Uterus (tissue), 2 donors: Measurements from ENCODE around the gene PTPRM.

ENCODE experiments used
- CTCF ChIP-seq, 4 experiments: fragments of 200-600 bp in 2 of 4; fragments of 450-650 bp in 2 of 4; sonication (generic) in 2 of 4; IDR thresholded peaks; one replicate each; pipeline ENCODE4 v1.5.1; 2016 to 2019; ENCODE audit warnings: antibody characterized with exemption in 4 of 4, mild to moderate bottlenecking in 2 of 4, moderate library complexity in 1 of 4
- POLR2A ChIP-seq, 2 donors: fragments of 450-650 bp; IDR thresholded peaks; one replicate each; pipeline ENCODE4 v1.6.1; 2016; ENCODE audit warnings: antibody characterized with exemption in 2 of 2, mild to moderate bottlenecking in 1 of 2, moderate library complexity in 1 of 2

DNA sequence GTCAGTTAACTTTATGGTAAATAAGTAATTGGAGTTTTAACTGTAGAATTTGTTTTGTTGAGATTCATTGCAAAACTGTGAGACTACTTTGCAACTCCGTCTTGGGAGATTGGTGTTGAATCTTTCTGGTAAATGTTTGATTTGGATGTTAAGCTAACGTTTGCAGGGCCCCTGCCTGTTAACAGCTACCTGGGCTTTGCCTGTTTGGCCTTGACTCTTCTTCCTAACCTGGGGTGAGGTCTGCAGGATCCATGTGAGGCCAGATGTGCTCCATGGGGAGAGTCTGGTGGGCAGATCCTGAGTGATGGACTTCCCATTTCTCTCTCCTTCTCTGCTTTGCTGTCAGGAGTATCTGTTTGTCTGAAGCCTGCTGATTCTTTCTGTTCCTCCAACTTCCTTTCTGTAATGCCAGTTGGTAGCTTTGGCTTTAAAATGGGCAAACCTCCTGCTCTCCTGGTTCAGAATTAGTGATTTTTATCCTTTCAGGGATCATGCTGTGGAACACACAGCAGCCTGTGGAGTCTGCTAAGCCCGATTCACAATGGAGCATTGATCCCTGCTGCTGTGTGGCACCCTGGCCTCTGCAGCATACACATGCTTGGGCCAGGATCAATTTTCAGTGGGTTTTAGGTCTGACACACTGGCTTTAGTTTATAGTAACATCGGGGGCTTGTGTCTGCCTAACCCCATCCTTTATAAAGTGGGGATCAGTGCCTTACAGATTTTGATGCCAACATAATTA, 36.3 kb downstream of the PTPRM start:
- TF ChIP-seq CTCF (IDR thresholded peaks at IDR 0.05), result no peak
- TF ChIP-seq POLR2A (IDR thresholded peaks at IDR 0.05), result no peak
